ENCODE results near the gene IVL.

- TF ChIP-seq CTCF (IDR thresholded peaks at IDR 0.05; ENCODE audit: insufficient read depth, low read length, poor library complexity, severe bottlenecking): no peak
- no peak for TF ChIP-seq EZH2phosphoT487 (conservative IDR thresholded peaks at IDR 0.05; ENCODE audit: low read length)
Observed at GRCh38 chr1:152884966-152885624, 23.3 kb upstream of the IVL start.

Data from SU-DHL-6 (cell line).